Thoracic aorta endothelial cell (primary cell): ENCODE results near the gene MOB4. TPM values are rescaled to one million over a fixed set of nuclear protein-coding genes. Genes with fewer than 3 reads are reported as not detected.

ENCODE experiments used
- small RNA-seq: library from RNA; depleted of rRNA; stranded (forward); fragments of <200 nt; gene quantifications from one replicate; pipeline ENCODE3, GENCODE V24; 2012
- total RNA-seq: library from RNA; depleted of rRNA; stranded (reverse); fragments of >200 nt; gene quantifications from 2 replicates; pipeline ENCODE4 v1.2.3, GENCODE V29; 2012

The MOB4 gene
- total RNA-seq: 41.6 and 54.4 TPM in 2 replicates

GRCh38 chr2:197515739-197516392 is at the start of gene MOB4:
Gene MOB4 (plus strand): TSS chr2:197516066. CDS start chr2:197516087, 21 bp downstream.

GRCh38 chr2:197499594-197500502 is 16.0 kb upstream of the MOB4 start, which contains the start of the genes HSPD1 and HSPE1:
Gene HSPD1 (minus strand): TSS chr2:197499840. CDS start chr2:197498848, 992 bp downstream.
Gene HSPE1 (plus strand): TSS chr2:197500379. CDS start chr2:197500437, 58 bp downstream.

Small RNAs within 50 kb of the gene (small RNA-seq; reads per million reads assigned to genes)
- gene AC020550.1: not detected

Other genes with a start within 250 kb of the MOB4 start
- 13.6 and 15.8 TPM in 2 replicates for gene ANKRD44, start 205.3 kb upstream of the MOB4 start, total RNA-seq
- 357 and 377 TPM in 2 replicates for gene SF3B1, start 81.0 kb upstream of the MOB4 start, total RNA-seq
- gene COQ10B, start 62.5 kb upstream of the MOB4 start, total RNA-seq: 26.7 and 33.0 TPM in 2 replicates
- gene HSPD1, start 16.2 kb upstream of the MOB4 start, total RNA-seq: 382 and 398 TPM in 2 replicates
- gene HSPE1, start 15.7 kb upstream of the MOB4 start, total RNA-seq: 139 and 210 TPM in 2 replicates
- 6.3 and 6.5 TPM in 2 replicates for gene RFTN2, start 159.5 kb downstream of the MOB4 start, total RNA-seq
- gene MARS2, start 189.3 kb downstream of the MOB4 start, total RNA-seq: 7.2 and 9.6 TPM in 2 replicates